KMS-11 (cell line): ENCODE data around the gene TP53AIP1.

Experiments used
- H2AFZ ChIP-seq: fragments of 200-600 bp; sonication (generic); 2 replicates; pipeline ENCODE4 v1.6.1; 2016; ENCODE audit warnings: antibody characterized with exemption, mixed run types, low read depth
- H3K27ac ChIP-seq: fragments of 200-600 bp; sonication (generic); 2 replicates; pipeline ENCODE4 v1.6.1; 2016; ENCODE audit warnings: mild to moderate bottlenecking, mixed run types
- H3K27me3 ChIP-seq: fragments of 200-600 bp; sonication (generic); 2 replicates; pipeline ENCODE4 v1.6.1; 2017; ENCODE audit warnings: mild to moderate bottlenecking, low read depth, mixed run types, moderate library complexity; ENCODE audit not compliant: insufficient read depth
- H3K36me3 ChIP-seq: fragments of 200-600 bp; sonication (generic); 2 replicates; pipeline ENCODE4 v1.6.1; 2017; ENCODE audit warnings: mild to moderate bottlenecking, mixed run types; ENCODE audit not compliant: insufficient read depth
- H3K4me1 ChIP-seq: fragments of 200-600 bp; sonication (generic); 2 replicates; pipeline ENCODE4 v1.6.1; 2016; ENCODE audit warnings: mild to moderate bottlenecking, low read depth, mixed run types; ENCODE audit not compliant: poor library complexity, severe bottlenecking
- H3K4me2 ChIP-seq: fragments of 200-600 bp; sonication (generic); 2 replicates; pipeline ENCODE4 v1.7.0; 2016; ENCODE audit warnings: mild to moderate bottlenecking, mixed run types
- H3K4me3 ChIP-seq: fragments of 200-600 bp; sonication (generic); IDR thresholded peaks from 2 replicates; pipeline ENCODE4 v1.6.1; 2017; ENCODE audit warnings: low read depth, low read length, mixed read lengths; ENCODE audit not compliant: insufficient read depth
- H3K79me2 ChIP-seq: fragments of 200-600 bp; sonication (generic); 2 replicates; pipeline ENCODE4 v1.6.1; 2016; ENCODE audit warnings: low read depth, mixed run types; ENCODE audit not compliant: insufficient read depth
- H3K9ac ChIP-seq: fragments of 200-600 bp; sonication (generic); 2 replicates; pipeline ENCODE4 v1.6.1; 2016; ENCODE audit warnings: mild to moderate bottlenecking, mixed run types
- H4K20me1 ChIP-seq: fragments of 200-600 bp; sonication (generic); 2 replicates; pipeline ENCODE4 v1.6.1; 2016; ENCODE audit warnings: mild to moderate bottlenecking, mixed run types; ENCODE audit not compliant: insufficient read depth
- CTCF ChIP-seq: fragments of 200-600 bp; sonication (generic); conservative IDR thresholded peaks from 2 replicates; pipeline ENCODE4 v1.6.1; 2017; ENCODE audit warnings: low read depth, mild to moderate bottlenecking, antibody characterized with exemption, low read length, moderate library complexity, mixed read lengths

TP53AIP1 gene

GRCh38 chr11:128907585-128907984 is 35.1 kb downstream of the TP53AIP1 start:
- Histone ChIP-seq H3K4me3 (no peak overlapping the region), H3K36me3 (no peaks in the 10 kb centered on the region), H4K20me1 (no peaks in the 10 kb centered on the region), H3K4me1 (peaks cover 5% of the 10 kb centered on the region), H3K4me2 (no peak overlapping the region), H3K27me3 (no peaks in the 10 kb centered on the region), H2AFZ (no peak overlapping the region), H3K9ac (no peak overlapping the region), H3K79me2 (no peaks in the 10 kb centered on the region), H3K27ac (no peak overlapping the region)
- no peak for TF ChIP-seq CTCF

- Histone ChIP-seq H3K4me2 (peak overlapping the region; percentile 60; the same call in 1 of the 2 replicates), H3K27ac (no peak overlapping the region), H3K4me3 (no peak overlapping the region), H4K20me1 (no peaks in the 10 kb centered on the region), H2AFZ (peak overlapping the region; percentile 66), H3K36me3 (no peaks in the 10 kb centered on the region), H3K4me1 (peaks cover 5% of the 10 kb centered on the region), H3K79me2 (no peaks in the 10 kb centered on the region), H3K27me3 (no peaks in the 10 kb centered on the region), H3K9ac (no peak overlapping the region)
- no peak for TF ChIP-seq CTCF
Observed at GRCh38 chr11:128906185-128907050, 36.3 kb downstream of the TP53AIP1 start.

- H3K4me3 ChIP-seq: no peak overlapping the region
- TF ChIP-seq CTCF: peak; percentile 60
- H3K79me2 ChIP-seq: no peaks in the 10 kb centered on the region
- peak overlapping the region; percentile 35; the same call in 1 of the 2 replicates for H3K9ac ChIP-seq
- H3K4me1 ChIP-seq: peaks cover 5% of the 10 kb centered on the region
- H4K20me1 ChIP-seq: no peaks in the 10 kb centered on the region
- H2AFZ ChIP-seq: peak overlapping the region; percentile 66
- peak overlapping the region; percentile 60; the same call in 1 of the 2 replicates for H3K4me2 ChIP-seq
- no peak overlapping the region for H3K27ac ChIP-seq
- no peaks in the 10 kb centered on the region for H3K36me3 ChIP-seq
- H3K27me3 ChIP-seq: no peaks in the 10 kb centered on the region
Observed at GRCh38 chr11:128905345-128906184, 37.1 kb downstream of the TP53AIP1 start.

- Histone ChIP-seq H4K20me1 (no peaks in the 10 kb centered on the region), H2AFZ (peak overlapping the region; percentile 66), H3K9ac (peak overlapping the region; percentile 35; the same call in 1 of the 2 replicates), H3K27me3 (no peaks in the 10 kb centered on the region), H3K4me2 (peak overlapping the region; percentile 54), H3K79me2 (no peaks in the 10 kb centered on the region), H3K4me3 (no peak overlapping the region), H3K36me3 (no peaks in the 10 kb centered on the region), H3K4me1 (peaks cover 5% of the 10 kb centered on the region), H3K27ac (no peak overlapping the region)
- no peak for TF ChIP-seq CTCF
Observed at GRCh38 chr11:128904656-128905344, 37.9 kb downstream of the TP53AIP1 start.
